NB4 (cell line): ENCODE data around the gene OR52K1.
A peak's percentile ranks its signal among the peaks of the same experiment; 100 is the strongest.

ENCODE experiments used
- MYC ChIP-seq: IDR thresholded peaks from 2 replicates; pipeline ENCODE4 v1.6.1; 2011; ENCODE audit warnings: low read depth, low read length
- POLR2A ChIP-seq: IDR thresholded peaks from 2 replicates; pipeline ENCODE4 v1.6.1; 2011; ENCODE audit warnings: mild to moderate bottlenecking; ENCODE audit not compliant: insufficient read length; ENCODE audit errors: extremely low read depth
- TF ChIP-seq, protein P1 (sequence below): IDR thresholded peaks from one replicate; pipeline ENCODE4 v1.5.1; 2012; ENCODE audit warnings: low read depth, low read length
- TF ChIP-seq, protein P2 (sequence below): IDR thresholded peaks from 2 replicates; pipeline ENCODE4 v1.6.1; 2011; ENCODE audit warnings: low read depth, low read length

DNA sequence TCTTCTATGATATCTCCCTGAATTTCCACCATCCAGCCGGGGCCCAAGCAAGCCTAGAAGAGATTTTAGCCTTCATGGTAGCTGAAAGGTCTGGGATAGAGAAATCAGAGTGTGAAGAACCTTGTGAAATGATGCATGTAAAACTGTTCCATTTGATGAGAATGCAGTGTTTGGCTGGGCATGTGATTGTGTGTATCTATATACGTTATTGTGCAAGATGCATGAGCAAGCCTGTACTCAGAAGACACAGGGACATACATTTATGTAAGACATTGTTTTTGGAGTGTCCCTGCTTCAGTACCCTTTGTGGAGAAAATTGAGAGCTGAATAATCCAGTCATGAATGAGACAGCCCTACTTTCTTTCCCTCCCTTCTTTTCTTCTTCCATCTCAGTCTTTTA lies 48.6 kb upstream of the OR52K1 start:
- TF ChIP-seq, protein P1, sequence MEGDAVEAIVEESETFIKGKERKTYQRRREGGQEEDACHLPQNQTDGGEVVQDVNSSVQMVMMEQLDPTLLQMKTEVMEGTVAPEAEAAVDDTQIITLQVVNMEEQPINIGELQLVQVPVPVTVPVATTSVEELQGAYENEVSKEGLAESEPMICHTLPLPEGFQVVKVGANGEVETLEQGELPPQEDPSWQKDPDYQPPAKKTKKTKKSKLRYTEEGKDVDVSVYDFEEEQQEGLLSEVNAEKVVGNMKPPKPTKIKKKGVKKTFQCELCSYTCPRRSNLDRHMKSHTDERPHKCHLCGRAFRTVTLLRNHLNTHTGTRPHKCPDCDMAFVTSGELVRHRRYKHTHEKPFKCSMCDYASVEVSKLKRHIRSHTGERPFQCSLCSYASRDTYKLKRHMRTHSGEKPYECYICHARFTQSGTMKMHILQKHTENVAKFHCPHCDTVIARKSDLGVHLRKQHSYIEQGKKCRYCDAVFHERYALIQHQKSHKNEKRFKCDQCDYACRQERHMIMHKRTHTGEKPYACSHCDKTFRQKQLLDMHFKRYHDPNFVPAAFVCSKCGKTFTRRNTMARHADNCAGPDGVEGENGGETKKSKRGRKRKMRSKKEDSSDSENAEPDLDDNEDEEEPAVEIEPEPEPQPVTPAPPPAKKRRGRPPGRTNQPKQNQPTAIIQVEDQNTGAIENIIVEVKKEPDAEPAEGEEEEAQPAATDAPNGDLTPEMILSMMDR = no peak
- TF ChIP-seq, protein P2, sequence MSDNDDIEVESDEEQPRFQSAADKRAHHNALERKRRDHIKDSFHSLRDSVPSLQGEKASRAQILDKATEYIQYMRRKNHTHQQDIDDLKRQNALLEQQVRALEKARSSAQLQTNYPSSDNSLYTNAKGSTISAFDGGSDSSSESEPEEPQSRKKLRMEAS = peak; percentile 21; the same call in 1 of the 2 replicates
- TF ChIP-seq POLR2A = no peak
- no peak for TF ChIP-seq MYC
